ENCODE results near the gene SYT17.

The SYT17 gene

GRCh38 chr16:19231881-19232280 is 63.8 kb downstream of the SYT17 start:
- H3K79me2 ChIP-seq (ENCODE audit: control insufficient read depth, low read length): no peaks in the 10 kb centered on the region

DNA sequence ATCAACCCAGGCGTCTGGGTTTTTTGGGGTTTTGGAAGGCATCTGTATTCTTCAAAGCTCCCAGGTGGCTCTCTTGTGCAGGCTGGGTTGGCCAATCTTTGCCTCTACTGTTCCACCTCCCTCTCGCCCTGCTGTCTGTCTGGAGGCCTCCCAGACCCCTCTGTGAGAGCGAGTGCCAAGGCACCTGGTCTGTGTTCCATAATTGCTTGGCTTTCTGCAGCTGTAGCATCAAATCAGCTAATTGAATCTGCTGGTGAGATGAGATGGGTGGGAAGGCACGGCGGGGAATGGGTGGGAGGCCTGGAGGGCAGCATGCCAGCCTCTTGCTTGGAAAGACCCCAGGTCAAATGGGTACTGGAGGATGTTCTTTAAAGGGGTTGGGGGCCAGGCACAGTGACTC is 64.9 kb downstream of the SYT17 start:
- no peaks in the 10 kb centered on the region for H3K27me3 ChIP-seq (ENCODE audit: control insufficient read depth, low read length)
- no peaks in the 10 kb centered on the region for H3K9me2 ChIP-seq (replicated peaks; ENCODE audit: control insufficient read depth, low read length)

More at GRCh38 chr16:19231881-19232280, 63.8 kb downstream of the SYT17 start:
- Histone ChIP-seq H3K27ac (ENCODE audit: low read depth, low read length) (no peak overlapping the region), H4K20me1 (ENCODE audit: control insufficient read depth, insufficient read depth, low read depth, low read length) (no peaks in the 10 kb centered on the region), H3K4me3 (ENCODE audit: low read length) (no peak overlapping the region), H3K4me2 (ENCODE audit: low read length) (no peak overlapping the region), H3F3A (ENCODE audit: control insufficient read depth, insufficient read depth) (no peaks in the 10 kb centered on the region), H3K9me3 (ENCODE audit: control insufficient read depth, insufficient read depth, low read length) (no peaks in the 10 kb centered on the region), H3K36me3 (ENCODE audit: control insufficient read depth, low read length) (no peaks in the 10 kb centered on the region; the same call in 1 of the 2 replicates), H3K27me3 (ENCODE audit: control insufficient read depth, low read length) (no peaks in the 10 kb centered on the region), H3K4me1 (ENCODE audit: control insufficient read depth, low read length) (no peaks in the 10 kb centered on the region), H3K9me2 (replicated peaks; ENCODE audit: control insufficient read depth, low read length) (no peaks in the 10 kb centered on the region)
- TF ChIP-seq EZH2phosphoT487 (IDR thresholded peaks at IDR 0.05; ENCODE audit: borderline replicate concordance, low read length) (no peak), CTCF (IDR thresholded peaks at IDR 0.05; ENCODE audit: low read depth, low read length, poor library complexity, severe bottlenecking) (no peak)

DNA sequence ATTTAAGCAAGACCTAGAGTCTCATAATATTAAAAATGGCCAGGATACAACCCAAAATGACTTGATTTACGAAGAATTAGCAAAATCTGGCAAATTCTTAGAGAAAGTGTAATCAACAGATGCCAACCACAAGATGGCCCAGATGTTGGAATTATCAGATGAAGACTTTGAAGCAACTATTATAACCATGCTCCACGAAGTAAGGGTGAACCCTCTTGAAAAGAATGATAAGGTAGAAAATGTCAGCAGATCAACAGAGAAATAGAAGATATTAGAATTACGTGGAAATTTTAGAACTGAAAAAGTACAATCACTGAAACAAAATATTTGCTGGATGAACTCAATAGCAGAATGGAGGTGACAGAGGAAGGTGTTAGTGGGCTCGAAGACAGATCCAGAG is 67.4 kb downstream of the SYT17 start:
- H3F3A ChIP-seq (ENCODE audit: control insufficient read depth, insufficient read depth): no peaks in the 10 kb centered on the region
- no peaks in the 10 kb centered on the region for H3K9me2 ChIP-seq (replicated peaks; ENCODE audit: control insufficient read depth, low read length)
- no peak overlapping the region for H3K27ac ChIP-seq (ENCODE audit: low read depth, low read length)
- no peak for TF ChIP-seq EZH2phosphoT487 (IDR thresholded peaks at IDR 0.05; ENCODE audit: borderline replicate concordance, low read length)
- TF ChIP-seq CTCF (IDR thresholded peaks at IDR 0.05; ENCODE audit: low read depth, low read length, poor library complexity, severe bottlenecking): no peak
- H3K4me2 ChIP-seq (ENCODE audit: low read length): no peak overlapping the region
- no peaks in the 10 kb centered on the region for H4K20me1 ChIP-seq (ENCODE audit: control insufficient read depth, insufficient read depth, low read depth, low read length)
- H3K4me1 ChIP-seq (ENCODE audit: control insufficient read depth, low read length): no peaks in the 10 kb centered on the region
- H3K4me3 ChIP-seq (ENCODE audit: low read length): no peak overlapping the region
- no peaks in the 10 kb centered on the region for H3K79me2 ChIP-seq (ENCODE audit: control insufficient read depth, low read length)
- no peaks in the 10 kb centered on the region for H3K27me3 ChIP-seq (ENCODE audit: control insufficient read depth, low read length)
- no peaks in the 10 kb centered on the region for H3K36me3 ChIP-seq (ENCODE audit: control insufficient read depth, low read length)
- H3K9me3 ChIP-seq (ENCODE audit: control insufficient read depth, insufficient read depth, low read length): peaks cover 12% of the 10 kb centered on the region; the same call in 1 of the 2 replicates

More for the DNA sequence above, 64.9 kb downstream of the SYT17 start:
- Histone ChIP-seq H3K4me3 (ENCODE audit: low read length) (no peak overlapping the region), H3K4me2 (ENCODE audit: low read length) (no peak overlapping the region), H3K79me2 (ENCODE audit: control insufficient read depth, low read length) (no peaks in the 10 kb centered on the region), H3K36me3 (ENCODE audit: control insufficient read depth, low read length) (no peaks in the 10 kb centered on the region; the same call in 1 of the 2 replicates), H3K27ac (ENCODE audit: low read depth, low read length) (no peak overlapping the region), H3K9me3 (ENCODE audit: control insufficient read depth, insufficient read depth, low read length) (no peaks in the 10 kb centered on the region), H4K20me1 (ENCODE audit: control insufficient read depth, insufficient read depth, low read depth, low read length) (no peaks in the 10 kb centered on the region), H3K4me1 (ENCODE audit: control insufficient read depth, low read length) (no peaks in the 10 kb centered on the region), H3F3A (ENCODE audit: control insufficient read depth, insufficient read depth) (no peaks in the 10 kb centered on the region)
- TF ChIP-seq EZH2phosphoT487 (IDR thresholded peaks at IDR 0.05; ENCODE audit: borderline replicate concordance, low read length) (no peak), CTCF (IDR thresholded peaks at IDR 0.05; ENCODE audit: low read depth, low read length, poor library complexity, severe bottlenecking) (no peak)

Data from DOHH2 (cell line).